K562 (cell line): Measurements from ENCODE around the gene TMEM132C. TPM values are rescaled to one million over a fixed set of nuclear protein-coding genes. Genes with fewer than 3 reads are reported as not detected.

ENCODE experiments used
- ATAC-seq: fragments of 200-7000 bp; cut with Tn5 transposase; 3 replicates; pipeline ENCODE4 v1.9.1; 2020; ENCODE audit warnings: moderate library complexity
- BruUV-seq: library from RNA; stranded (reverse); fragments of 400-500 nt; replicated peaks from 2 replicates; lab custom pipeline; 2021; lab: Mats Ljungman, UMichigan
- CTCF ChIA-PET: fragments of 300-600 bp; formaldehyde crosslinking; extraction: SDS; loops from one replicate; lab custom pipeline; 2021; ENCODE audit warnings: low intra/inter-chr PET ratio; lab: Yijun Ruan, JAX
- POLR2A ChIA-PET: fragments of 300-600, 350-650 bp; sonication (Branson Sonifier 250); formaldehyde crosslinking; extraction: SDS; loops from one replicate; lab custom pipeline; 2021; ENCODE audit warnings: antibody characterized with exemption, inconsistent platforms; lab: Yijun Ruan, JAX
- DNase-seq, 4 experiments: peaks; one replicate each; pipeline versions ENCODE4 v3.0.0 to v3.0.0-alpha.2; 2011 to 2018; ENCODE audit warnings: low spot score in 3 of 4, mixed read lengths in 3 of 4; ENCODE audit errors: extremely low read depth in 1 of 4
- FAIRE-seq: peaks from 2 replicates; lab custom pipeline; 2011; peaks lifted over from hg19 to GRCh38; lab: Jason Lieb, UNC
- H2AFZ ChIP-seq: 2 replicates; pipeline ENCODE4 v1.6.0; 2011; ENCODE audit warnings: low read depth, low read length, control low read depth, inconsistent platforms
- H3K27ac ChIP-seq: fragments of 200-600 bp; 3 replicates; pipeline ENCODE4 v1.8.0; 2011; ENCODE audit warnings: low read depth, mild to moderate bottlenecking, control low read depth, inconsistent platforms, low read length, moderate library complexity, mixed read lengths; ENCODE audit errors: extremely low read depth
- H3K27me3 ChIP-seq, 2 experiments: fragments of 300-600 bp in 1 of 2; 2 replicates in 1 of 2; 3 replicates in 1 of 2; pipeline versions ENCODE4 v1.6.0 to v1.8.0; 2011; ENCODE audit warnings: inconsistent platforms in 2 of 2, low read length in 2 of 2, mild to moderate bottlenecking in 1 of 2, mixed read lengths in 1 of 2, moderate library complexity in 1 of 2; ENCODE audit not compliant: control insufficient read depth in 2 of 2, insufficient read depth in 2 of 2
- H3K36me3 ChIP-seq: fragments of 300-600 bp; 3 replicates; pipeline ENCODE4 v1.8.0; 2011; ENCODE audit warnings: mild to moderate bottlenecking, low read length, inconsistent platforms; ENCODE audit not compliant: control insufficient read depth, insufficient read depth
- H3K4me1 ChIP-seq, 2 experiments: fragments of 200-600 bp in 1 of 2; replicated peaks in 1 of 2; 2 replicates in 1 of 2; 3 replicates in 1 of 2; pipeline versions ENCODE4 v1.5.1 to v1.8.0; 2011; ENCODE audit warnings: inconsistent platforms in 2 of 2, low read length in 2 of 2, mild to moderate bottlenecking in 1 of 2, mixed read lengths in 1 of 2, moderate library complexity in 1 of 2; ENCODE audit not compliant: control insufficient read depth in 2 of 2, insufficient read depth in 2 of 2
- H3K4me2 ChIP-seq: 2 replicates; pipeline ENCODE4 v1.6.1; 2011; ENCODE audit warnings: low read length, control low read depth, inconsistent platforms, mixed read lengths; ENCODE audit not compliant: insufficient read depth
- H3K4me3 ChIP-seq: fragments of 200-600 bp; sonication (generic), shearing (Covaris generic); 2 replicates; pipeline ENCODE4 v1.5.1; 2016; ENCODE audit warnings: control low read depth, inconsistent platforms
- H3K79me2 ChIP-seq: fragments of 200-600 bp; 3 replicates; pipeline ENCODE4 v1.8.0; 2011; ENCODE audit warnings: low read length, inconsistent platforms; ENCODE audit not compliant: control insufficient read depth, insufficient read depth
- H3K9ac ChIP-seq, 2 experiments: 2 replicates each; pipeline versions ENCODE4 v1.6.0 to v1.6.1; 2011; ENCODE audit warnings: low read depth in 2 of 2, low read length in 2 of 2, control low read depth in 1 of 2, inconsistent platforms in 1 of 2, mild to moderate bottlenecking in 1 of 2, mixed read lengths in 1 of 2; ENCODE audit not compliant: insufficient read depth in 1 of 2
- H3K9me1 ChIP-seq: one replicate; pipeline ENCODE4 v1.6.0; 2011; ENCODE audit warnings: inconsistent platforms, mild to moderate bottlenecking, low read length, moderate library complexity; ENCODE audit not compliant: control insufficient read depth, insufficient read depth
- H3K9me3 ChIP-seq: replicated peaks from 2 replicates; pipeline ENCODE4 v1.5.1; 2011; ENCODE audit warnings: low read depth, low read length, inconsistent platforms; ENCODE audit not compliant: control insufficient read depth, insufficient read depth
- H4K20me1 ChIP-seq: replicated peaks from 2 replicates; pipeline ENCODE4 v1.6.1; 2011; ENCODE audit warnings: low read length, inconsistent platforms, mixed read lengths; ENCODE audit not compliant: control insufficient read depth, insufficient read depth
- MYNN ChIP-seq, 2 experiments: sonication (generic); formaldehyde crosslinking in 1 of 2; IDR thresholded peaks; 2 replicates each; pipeline versions ENCODE4 v1.5.0 to v1.6.1; 2016 to 2020; ENCODE audit warnings: antibody characterized with exemption in 1 of 2, missing genetic modification reagents in 1 of 2
- PPARD ChIP-seq: fragments of 250-450 bp; sonication (Bioruptor Pico); IDR thresholded peaks from 2 replicates; pipeline ENCODE4 v1.8.0; 2022; ENCODE audit warnings: inconsistent platforms, mild to moderate bottlenecking, moderate library complexity
- WGBS: fragments of 100-300 bp; shearing (Covaris generic); methylation state at CpG from one replicate; pipeline ENCODE4 v1.1.6; 2016; ENCODE audit warnings: low coverage, mixed read lengths; ENCODE audit not compliant: insufficient coverage; ENCODE audit errors: missing lambda C conversion rate; 5-methylcytosine and 5-hydroxymethylcytosine counted together
- in situ Hi-C: fragments of 300-500 bp; cut with MboI; formaldehyde crosslinking; loops from 4 replicates; pipeline ENCODE4 v1.15.0; 2018; ENCODE audit warnings: inconsistent platforms, mixed read lengths
- intact Hi-C: fragments of 100-400 bp; cut with micrococcal nuclease; formaldehyde crosslinking; loops from 2 replicates; pipeline ENCODE4 v1.14.2; 2022
- polyA plus RNA-seq, 8 experiments: library from polyadenylated mRNA; depleted of rRNA in 4 of 8; stranded (reverse) in 5 of 8; unstranded in 3 of 8; fragments of >200 nt; fragmentation: Nextera tagmentation in 2 of 8; fragmentation: Illumina TruSeq in 1 of 8; extraction: Ambion mirVana in 2 of 8; extraction: Trizol in 1 of 8; gene quantifications; 2 replicates each; pipeline versions ENCODE4 v1.2.1 to v1.2.3, GENCODE V29; 2011 to 2014; ENCODE audit warnings: inconsistent platforms in 1 of 8, missing spikeins in 1 of 8
- total RNA-seq, 7 experiments: library from RNA; depleted of rRNA in 6 of 7; stranded (reverse); fragments of >200 nt in 6 of 7; fragmentation: Illumina TruSeq in 2 of 7; extraction: Trizol in 2 of 7; gene quantifications; 2 replicates each; pipeline versions ENCODE4 v1.2.1 to v1.2.3, GENCODE V29; 2011 to 2021; ENCODE audit warnings: low replicate concordance in 1 of 7
- TF ChIP-seq, protein P1 (sequence below): sonication (generic); formaldehyde crosslinking; IDR thresholded peaks from 2 replicates; pipeline ENCODE4 v1.8.1; 2023; ENCODE audit warnings: mild to moderate bottlenecking, missing genetic modification reagents

TMEM132C gene
- total and polyA plus RNA-seq, 9 of the 15 experiments (the other 6 are each of a cell fraction or from before 2014, with no cell fraction given) = not detected

DNA sequence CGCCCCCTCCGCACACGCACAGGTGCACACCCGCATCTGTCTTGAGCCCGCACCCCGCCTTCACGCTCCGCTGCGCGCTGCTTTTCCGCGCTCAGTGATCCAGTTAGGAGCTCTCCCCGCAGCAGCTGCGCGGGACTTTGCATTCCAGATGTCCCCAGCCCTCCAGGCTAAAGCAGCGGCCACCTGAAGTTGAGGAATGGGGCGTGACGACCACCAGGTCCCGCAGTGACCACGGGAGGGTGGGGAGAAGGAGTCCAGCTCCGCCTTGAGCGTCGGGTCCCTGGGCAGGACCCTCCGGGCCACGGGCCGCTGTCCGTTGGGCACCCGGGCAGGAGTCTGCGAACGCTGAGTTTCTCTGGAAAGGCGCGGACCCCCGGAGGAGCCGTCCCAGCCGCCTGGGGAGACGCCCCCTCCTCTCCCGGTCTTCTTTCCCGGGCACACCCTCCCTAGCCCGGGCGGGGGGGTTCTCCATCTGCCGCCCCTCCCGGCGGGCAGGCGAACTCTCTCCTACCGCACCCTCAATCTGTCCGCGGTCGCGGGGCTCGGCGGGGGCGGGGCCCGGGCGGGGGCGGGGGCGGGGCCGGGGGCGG is 334 bp upstream of the TMEM132C start:
- H3K36me3 ChIP-seq = no peaks in the 10 kb centered on the region
- CTCF ChIA-PET = no interaction called here
- no peaks in the 10 kb centered on the region for H3K9me1 ChIP-seq
- H2AFZ ChIP-seq = no peak overlapping the region
- in situ Hi-C loops = no loop called here
- DNase-seq = peak in 3 of 4 experiments; percentile 22 to 55 (median 52)
- no peaks in the 10 kb centered on the region for H4K20me1 ChIP-seq
- 14% methylated on average over 53 of the region's 58 CpGs for WGBS
- no peaks in the 10 kb centered on the region for H3K79me2 ChIP-seq
- no peak overlapping the region for H3K9ac ChIP-seq
- intact Hi-C loops = no loop called here
- no peak overlapping the region for H3K4me3 ChIP-seq
- peaks cover 0 to 10% of the 10 kb centered on the region in 2 experiments; a peak in 1 of 5 replicates for H3K27me3 ChIP-seq
- no peaks in the 10 kb centered on the region; the same call in 1 of the 2 replicates for H3K9me3 ChIP-seq
- no TSS peak for BruUV-seq
- H3K27ac ChIP-seq = no peak overlapping the region
- FAIRE-seq = no peak
- TF ChIP-seq, protein P1, sequence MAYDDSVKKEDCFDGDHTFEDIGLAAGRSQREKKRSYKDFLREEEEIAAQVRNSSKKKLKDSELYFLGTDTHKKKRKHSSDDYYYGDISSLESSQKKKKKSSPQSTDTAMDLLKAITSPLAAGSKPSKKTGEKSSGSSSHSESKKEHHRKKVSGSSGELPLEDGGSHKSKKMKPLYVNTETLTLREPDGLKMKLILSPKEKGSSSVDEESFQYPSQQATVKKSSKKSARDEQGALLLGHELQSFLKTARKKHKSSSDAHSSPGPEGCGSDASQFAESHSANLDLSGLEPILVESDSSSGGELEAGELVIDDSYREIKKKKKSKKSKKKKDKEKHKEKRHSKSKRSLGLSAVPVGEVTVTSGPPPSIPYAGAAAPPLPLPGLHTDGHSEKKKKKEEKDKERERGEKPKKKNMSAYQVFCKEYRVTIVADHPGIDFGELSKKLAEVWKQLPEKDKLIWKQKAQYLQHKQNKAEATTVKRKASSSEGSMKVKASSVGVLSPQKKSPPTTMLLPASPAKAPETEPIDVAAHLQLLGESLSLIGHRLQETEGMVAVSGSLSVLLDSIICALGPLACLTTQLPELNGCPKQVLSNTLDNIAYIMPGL (CRISPR knock-in tag) = no peak
- TF ChIP-seq PPARD = no peak
- TF ChIP-seq MYNN (IDR thresholded peaks at IDR 0.05) = no peak
- TF ChIP-seq MYNN (CRISPR knock-in tag; IDR thresholded peaks at IDR 0.05) = no peak
- POLR2A ChIA-PET = no interaction called here
- H3K4me2 ChIP-seq = no peak overlapping the region
- ATAC-seq = no peak
- H3K4me1 ChIP-seq = no peaks in the 10 kb centered on the region
